SK-N-SH treated with all-trans-retinoic acid at 6 μM for 48 hours (cell line): Measurements from ENCODE around the gene NOP16.
"Not testable (repeated sequence)": the region's sequence is repeated elsewhere in the genome, so short reads cannot be mapped to it uniquely, and the experiment has no call there.

Experiments used
- ATAC-seq: fragments of 200-7000 bp; cut with Tn5 transposase; 3 replicates; pipeline ENCODE4 v1.9.1; 2020; ENCODE audit warnings: mild to moderate bottlenecking, moderate library complexity
- ARNTL ChIP-seq: fragments of 450-650 bp; formaldehyde crosslinking; IDR thresholded peaks from 2 replicates; pipeline ENCODE4 v1.5.0; 2020; ENCODE audit warnings: low read depth, mild to moderate bottlenecking, moderate library complexity, borderline replicate concordance
- BACH2 ChIP-seq: fragments of 250-450 bp; sonication (Bioruptor Pico); IDR thresholded peaks from 2 replicates; pipeline ENCODE4 v1.9.0; 2021; ENCODE audit warnings: mild to moderate bottlenecking, borderline replicate concordance
- CREB5 ChIP-seq: fragments of 250-450 bp; sonication (Bioruptor Pico); IDR thresholded peaks from 2 replicates; pipeline ENCODE4 v1.5.1; 2020; ENCODE audit warnings: low read depth, mild to moderate bottlenecking, moderate library complexity
- CSRNP3 ChIP-seq: fragments of 250-450 bp; sonication (Bioruptor Pico); IDR thresholded peaks from 2 replicates; pipeline ENCODE4 v1.5.1; 2021; ENCODE audit warnings: mild to moderate bottlenecking, moderate library complexity
- ESRRG ChIP-seq: fragments of 250-450 bp; sonication (Bioruptor Pico); IDR thresholded peaks from 2 replicates; pipeline ENCODE4 v1.6.1; 2021; ENCODE audit warnings: mild to moderate bottlenecking
- GLIS3 ChIP-seq: fragments of 250-450 bp; sonication (Bioruptor Pico); IDR thresholded peaks from 2 replicates; pipeline ENCODE4 v1.5.0; 2020; ENCODE audit warnings: mild to moderate bottlenecking, moderate library complexity
- ISL1 ChIP-seq: fragments of 250-450 bp; sonication (Bioruptor Pico); IDR thresholded peaks from 2 replicates; pipeline ENCODE4 v2.1.2; 2022; ENCODE audit warnings: mild to moderate bottlenecking, moderate library complexity
- OSR1 ChIP-seq: fragments of 250-450 bp; sonication (Bioruptor Pico); IDR thresholded peaks from 2 replicates; pipeline ENCODE4 v1.8.0; 2022; ENCODE audit warnings: moderate library complexity, mild to moderate bottlenecking, inconsistent platforms
- PATZ1 ChIP-seq: fragments of 250-450 bp; sonication (Bioruptor Pico); IDR thresholded peaks from 2 replicates; pipeline ENCODE4 v1.8.0; 2020; ENCODE audit warnings: mild to moderate bottlenecking, moderate library complexity, borderline replicate concordance
- PPARA ChIP-seq: fragments of 250-450 bp; sonication (Bioruptor Pico); IDR thresholded peaks from 2 replicates; pipeline ENCODE4 v1.5.0; 2020; ENCODE audit warnings: mild to moderate bottlenecking, borderline replicate concordance
- RARB ChIP-seq: fragments of 250-450 bp; sonication (Bioruptor Pico); IDR thresholded peaks from 2 replicates; pipeline ENCODE4 v1.8.0; 2021; ENCODE audit warnings: mild to moderate bottlenecking, moderate library complexity
- SNAI2 ChIP-seq: fragments of 250-450 bp; sonication (Bioruptor Pico); IDR thresholded peaks from 2 replicates; pipeline ENCODE4 v1.5.0; 2020; ENCODE audit warnings: mild to moderate bottlenecking, moderate library complexity
- TCF4 ChIP-seq: fragments of 250-450 bp; sonication (Bioruptor Pico); IDR thresholded peaks from 2 replicates; pipeline ENCODE4 v1.8.0; 2021; ENCODE audit warnings: mild to moderate bottlenecking, moderate library complexity, borderline replicate concordance
- TOX ChIP-seq: fragments of 250-450 bp; sonication (Bioruptor Pico); IDR thresholded peaks from 2 replicates; pipeline ENCODE4 v1.8.0; 2021; ENCODE audit warnings: mild to moderate bottlenecking, moderate library complexity, borderline replicate concordance
- ZC3H10 ChIP-seq: fragments of 250-450 bp; sonication (Bioruptor Pico); IDR thresholded peaks from 2 replicates; pipeline ENCODE4 v1.5.1; 2021; ENCODE audit warnings: mild to moderate bottlenecking, moderate library complexity
- ZFP3 ChIP-seq: fragments of 250-450 bp; sonication (Bioruptor Pico); IDR thresholded peaks from 2 replicates; pipeline ENCODE4 v1.5.0; 2020; ENCODE audit warnings: mild to moderate bottlenecking, moderate library complexity
- ZFP30 ChIP-seq: fragments of 450-650 bp; formaldehyde crosslinking; IDR thresholded peaks from 2 replicates; pipeline ENCODE4 v1.5.0; 2022; ENCODE audit warnings: mild to moderate bottlenecking, moderate library complexity
- ZNF565 ChIP-seq: fragments of 450-650 bp; formaldehyde crosslinking; conservative IDR thresholded peaks from 2 replicates; pipeline ENCODE4 v1.5.0; 2020; ENCODE audit warnings: low read depth, mild to moderate bottlenecking, moderate library complexity
- ZNF70 ChIP-seq: fragments of 450-650 bp; formaldehyde crosslinking; IDR thresholded peaks from 2 replicates; pipeline ENCODE4 v1.5.0; 2020; ENCODE audit warnings: mild to moderate bottlenecking, moderate library complexity

The NOP16 gene

GRCh38 chr5:176410486-176411180 lies 22.2 kb upstream of the NOP16 start:
- TF ChIP-seq PPARA (CRISPR knock-in tag) (no peak), OSR1 (CRISPR knock-in tag) (no peak), ZFP3 (no peak), TOX (CRISPR knock-in tag) (no peak), BACH2 (CRISPR knock-in tag) (no peak), RARB (CRISPR knock-in tag) (no peak), ZNF70 (CRISPR knock-in tag) (no peak)
- ATAC-seq, result no peak

GRCh38 chr5:176409765-176410164 lies 21.4 kb upstream of the NOP16 start:
- TF ChIP-seq ZNF70 (CRISPR knock-in tag), result no peak
- no peak for TF ChIP-seq GLIS3 (CRISPR knock-in tag)
- no peak for TF ChIP-seq RARB (CRISPR knock-in tag)
- no peak for TF ChIP-seq TOX (CRISPR knock-in tag)
- TF ChIP-seq ZFP3, result no peak
- no peak for TF ChIP-seq PPARA (CRISPR knock-in tag)
- TF ChIP-seq ZC3H10 (CRISPR knock-in tag), result no peak
- TF ChIP-seq ARNTL (CRISPR knock-in tag), result no peak
- TF ChIP-seq CREB5 (CRISPR knock-in tag), result no peak
- TF ChIP-seq, all 23 proteins: peak for 0
- no peak for ATAC-seq

- no peak for ATAC-seq
- no peak for TF ChIP-seq ZFP30
- no peak for TF ChIP-seq GLIS3 (CRISPR knock-in tag)
- no peak for TF ChIP-seq ZNF565 (CRISPR knock-in tag)
- TF ChIP-seq CREB5 (CRISPR knock-in tag), result no peak
- TF ChIP-seq ARNTL (CRISPR knock-in tag), result no peak
- TF ChIP-seq CSRNP3 (CRISPR knock-in tag), result no peak
- TF ChIP-seq ZNF70 (CRISPR knock-in tag), result no peak
- TF ChIP-seq TCF4, result no peak
- TF ChIP-seq SNAI2 (CRISPR knock-in tag), result no peak
- TF ChIP-seq RARB (CRISPR knock-in tag), result no peak
- TF ChIP-seq ESRRG (CRISPR knock-in tag), result no peak
- no peak for TF ChIP-seq ISL1 (CRISPR knock-in tag)
Measured at GRCh38 chr5:176408590-176408989, 20.2 kb upstream of the NOP16 start.

GRCh38 chr5:176408252-176408573 lies 19.8 kb upstream of the NOP16 start:
- not testable (repeated sequence) for ATAC-seq

GRCh38 chr5:176407456-176408251 lies 19.3 kb upstream of the NOP16 start:
- no peak for ATAC-seq
- TF ChIP-seq TOX (CRISPR knock-in tag) (no peak), GLIS3 (CRISPR knock-in tag) (no peak), PPARA (CRISPR knock-in tag) (no peak), BACH2 (CRISPR knock-in tag) (no peak), PATZ1 (no peak)
